Measurements from ENCODE around the gene FXR1.

- TF ChIP-seq CTCF (conservative IDR thresholded peaks at IDR 0.05) (no peak), ZFX (IDR thresholded peaks at IDR 0.05) (no peak)
Measured at GRCh38 chr3:180929376-180929775, 16.9 kb downstream of the FXR1 start.
